Ovary (tissue), 10 donors: ENCODE data around the gene GRM5. TPM values are rescaled to one million over a fixed set of nuclear protein-coding genes. Genes with fewer than 3 reads are reported as not detected.
"Not testable (repeated sequence)": the region's sequence is repeated elsewhere in the genome, so short reads cannot be mapped to it uniquely, and the experiment has no call there.

Source experiments
- DNase-seq, 5 donors: peaks; one replicate each; pipeline ENCODE4 v3.0.0-alpha.2; 2019 to 2020
- H3K27ac ChIP-seq, 2 donors: fragments of 200-600 bp; one replicate each; pipeline versions ENCODE4 v1.5.1 to v1.8.0; 2019 to 2022
- H3K27me3 ChIP-seq: fragments of 200-600 bp; one replicate; pipeline ENCODE4 v1.8.0; 2022
- H3K36me3 ChIP-seq: fragments of 200-600 bp; sonication (generic); one replicate; pipeline ENCODE4 v1.5.1; 2019
- H3K4me1 ChIP-seq: one replicate; pipeline ENCODE4 v1.8.1; 2013; ENCODE audit warnings: mild to moderate bottlenecking, moderate library complexity; ENCODE audit not compliant: insufficient read depth
- H3K4me3 ChIP-seq: fragments of 200-600 bp; sonication (generic); one replicate; pipeline ENCODE4 v1.5.1; 2017
- H3K9me3 ChIP-seq, 2 donors: fragments of 200-600 bp in 1 of 2; sonication (generic) in 1 of 2; one replicate each; pipeline versions ENCODE4 v1.5.1 to v1.8.1; 2013 to 2019; ENCODE audit warnings: mild to moderate bottlenecking in 1 of 2, moderate library complexity in 1 of 2
- EP300 ChIP-seq: sonication (generic); formaldehyde crosslinking; IDR thresholded peaks from one replicate; pipeline ENCODE4 v1.6.1; 2017; ENCODE audit warnings: antibody characterized with exemption
- POLR2A ChIP-seq: fragments of 450-650 bp; IDR thresholded peaks from one replicate; pipeline ENCODE4 v1.6.1; 2017; ENCODE audit warnings: antibody characterized with exemption, mild to moderate bottlenecking, moderate library complexity
- WGBS, 3 donors: extraction: QIAGEN DNeasy Blood & Tissue Kit in 1 of 3; methylation state at CpG; one replicate each; pipeline versions ENCODE4 v1.1.5 to v1.1.7; 2013 to 2017; 5-methylcytosine and 5-hydroxymethylcytosine counted together
- intact Hi-C, 4 donors: fragments of 100-400 bp; cut with DNase I; formaldehyde crosslinking; loops; one replicate each; pipeline versions ENCODE4 v1.11.0 to v1.15.1; 2022 to 2023
- long read RNA-seq, 3 donors: library from polyadenylated mRNA in 2 of 3; unstranded in 2 of 3; transcript quantifications; one replicate each; pipeline ENCODE4 v2.0.0 and lab custom pipeline, GENCODE V29; 2021 to 2026
- polyA plus RNA-seq, 2 donors: library from polyadenylated mRNA; stranded (reverse); fragments of 200-250 nt in 1 of 2; fragments of 350-450 nt in 1 of 2; fragmentation: Illumina TruSeq in 1 of 2; extraction: RNeasy Lipid Tissue Mini Kit (QIAGEN cat#74804) in 1 of 2; gene quantifications; one replicate each; pipeline ENCODE4 v1.2.3, GENCODE V29; 2013 to 2014
- total RNA-seq, 7 donors: library from RNA; depleted of rRNA in 2 of 7; stranded (reverse); fragments of >200 nt in 2 of 7; fragmentation: NEBNext Ultra II Directional in 3 of 7; extraction: Animal tissue kit (Norgen Biotek cat#: 25700) in 3 of 7; gene quantifications; one replicate each; pipeline versions ENCODE4 v1.1.0 to v1.2.4, GENCODE V29; 2016 to 2023
- TF ChIP-seq, protein P1 (sequence below), 3 donors: fragments of 450-650 bp in 2 of 3; fragments of 200-600 bp in 1 of 3; IDR thresholded peaks; one replicate each; pipeline versions ENCODE4 v1.5.1 to v1.8.0; 2016 to 2022; ENCODE audit warnings: antibody characterized with exemption in 3 of 3, mild to moderate bottlenecking in 1 of 3
- donor health status: DM: no; HTN: no; CAD: no; lungs with moderate emphysema.
- donor health status: DM: no; HTN: no; CAD: no.
- donor health status: Bipolar disorder and iron deficiency.
- donor health status: DM: yes; HTN: yes; CAD: no.
- donor health status: DM: no; HTN: no; CAD: no.
- donor health status: DM: yes; HTN: yes; CAD: no.

Gene GRM5
- under 1 TPM in 1 of 7 donors, not detected in 6; under 0.01 TPM for total RNA-seq
- under 1 TPM in 1 of 2 donors, not detected in 1; 0.03 TPM for polyA plus RNA-seq
- long read RNA-seq, donor 1: 0 reads
- long read RNA-seq, donor 2: 0 reads
- long read RNA-seq, donor 3: 0 reads

DNA sequence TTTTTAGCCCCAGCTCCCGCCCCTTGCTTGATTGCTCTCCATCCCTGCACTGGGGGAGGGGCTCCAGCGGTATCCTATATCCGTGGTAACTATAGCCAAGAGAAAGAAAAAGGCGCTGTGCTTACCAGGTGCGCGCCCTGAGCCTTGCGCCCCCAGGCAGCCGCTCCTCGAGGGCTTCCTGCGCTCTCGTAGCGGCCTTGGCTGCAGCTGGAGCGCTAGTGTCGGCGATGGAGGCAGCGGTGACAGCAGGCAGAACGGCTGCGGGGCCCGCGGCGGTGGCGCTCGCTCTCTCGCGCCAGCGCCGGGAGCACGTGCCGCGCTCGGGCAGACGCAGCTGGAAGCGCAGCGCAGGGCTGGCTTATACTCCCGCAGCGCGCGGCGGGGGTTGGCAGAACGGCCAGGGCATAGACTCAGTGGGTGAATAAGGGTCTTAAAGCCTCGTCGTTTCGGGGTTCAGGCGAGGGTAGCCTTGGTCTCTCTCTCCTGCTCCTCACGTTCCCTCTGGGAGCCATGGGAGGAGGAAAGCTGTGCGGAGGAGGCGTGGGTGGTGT lies at the start of gene GRM5:
TSS of gene GRM5 (minus strand) at position 332 of the 551 bp plus-strand sequence. CDS start 18,110 bp downstream, outside the sequence.
- H3K36me3 ChIP-seq, H3K27me3 ChIP-seq, H3K9me3 ChIP-seq, H3K4me1 ChIP-seq, H3K27ac ChIP-seq, H3K4me3 ChIP-seq, DNase-seq, intact Hi-C loops: not testable (repeated sequence)
- 1 to 4% (median 2%) methylated on average over 38 to 47 of the region's 47 CpGs for WGBS, 3 donors

DNA sequence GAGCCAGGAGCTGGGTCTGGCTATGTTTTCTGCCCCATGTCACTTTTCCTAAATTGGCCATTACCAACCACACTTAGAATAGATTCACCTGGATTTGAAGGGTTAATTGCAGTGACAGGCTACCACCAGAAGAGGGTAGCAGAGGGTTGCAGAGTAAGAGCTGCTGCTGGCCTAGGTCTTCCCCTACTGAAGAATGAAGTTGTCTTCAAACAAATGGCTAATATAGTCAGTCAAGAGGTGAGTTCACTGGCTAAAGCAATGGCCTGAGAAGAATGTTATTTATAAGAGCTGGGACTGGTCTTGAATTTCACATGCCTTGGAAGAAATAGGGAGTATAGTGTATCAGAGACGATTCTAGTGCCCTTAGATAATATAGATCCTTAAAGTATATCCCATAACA lies 32.2 kb upstream of the GRM5 start:
- H3K27me3 ChIP-seq, H3K27ac ChIP-seq, H3K9me3 ChIP-seq, intact Hi-C loops, H3K4me3 ChIP-seq, H3K36me3 ChIP-seq, H3K4me1 ChIP-seq: not testable (repeated sequence)
- TF ChIP-seq, protein P1, sequence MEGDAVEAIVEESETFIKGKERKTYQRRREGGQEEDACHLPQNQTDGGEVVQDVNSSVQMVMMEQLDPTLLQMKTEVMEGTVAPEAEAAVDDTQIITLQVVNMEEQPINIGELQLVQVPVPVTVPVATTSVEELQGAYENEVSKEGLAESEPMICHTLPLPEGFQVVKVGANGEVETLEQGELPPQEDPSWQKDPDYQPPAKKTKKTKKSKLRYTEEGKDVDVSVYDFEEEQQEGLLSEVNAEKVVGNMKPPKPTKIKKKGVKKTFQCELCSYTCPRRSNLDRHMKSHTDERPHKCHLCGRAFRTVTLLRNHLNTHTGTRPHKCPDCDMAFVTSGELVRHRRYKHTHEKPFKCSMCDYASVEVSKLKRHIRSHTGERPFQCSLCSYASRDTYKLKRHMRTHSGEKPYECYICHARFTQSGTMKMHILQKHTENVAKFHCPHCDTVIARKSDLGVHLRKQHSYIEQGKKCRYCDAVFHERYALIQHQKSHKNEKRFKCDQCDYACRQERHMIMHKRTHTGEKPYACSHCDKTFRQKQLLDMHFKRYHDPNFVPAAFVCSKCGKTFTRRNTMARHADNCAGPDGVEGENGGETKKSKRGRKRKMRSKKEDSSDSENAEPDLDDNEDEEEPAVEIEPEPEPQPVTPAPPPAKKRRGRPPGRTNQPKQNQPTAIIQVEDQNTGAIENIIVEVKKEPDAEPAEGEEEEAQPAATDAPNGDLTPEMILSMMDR (IDR thresholded peaks at IDR 0.05): peak in 1 of 3 donors; percentile 23
- 88 to 95% (median 89%) methylated on average over 1 of the region's 1 CpG for WGBS, 3 donors
- DNase-seq: peak in 2 of 5 donors; percentile 4 to 12

DNA sequence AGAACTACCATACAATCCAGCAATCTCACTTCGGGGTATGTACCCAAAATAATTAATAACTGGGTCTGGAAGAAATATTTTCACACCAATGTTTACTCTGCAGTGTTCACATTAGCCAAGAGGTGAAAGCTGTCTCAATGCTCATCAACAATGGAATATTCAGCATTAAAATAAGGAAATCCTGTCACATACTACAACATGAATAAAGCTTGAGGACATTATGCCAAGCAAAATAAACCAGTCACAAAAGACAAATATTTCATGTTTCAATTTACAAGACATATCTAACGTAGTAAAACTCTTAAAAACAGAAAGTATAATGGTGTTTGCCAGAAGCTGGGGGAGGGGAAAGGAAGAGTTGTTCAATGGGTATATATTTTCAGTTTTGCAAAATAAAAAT lies 28.0 kb upstream of the GRM5 start:
- intact Hi-C loops, H3K4me1 ChIP-seq: not testable (repeated sequence)
- WGBS, 3 donors: 41 to 50% (median 44%) methylated on average over 2 of the region's 2 CpGs

DNA sequence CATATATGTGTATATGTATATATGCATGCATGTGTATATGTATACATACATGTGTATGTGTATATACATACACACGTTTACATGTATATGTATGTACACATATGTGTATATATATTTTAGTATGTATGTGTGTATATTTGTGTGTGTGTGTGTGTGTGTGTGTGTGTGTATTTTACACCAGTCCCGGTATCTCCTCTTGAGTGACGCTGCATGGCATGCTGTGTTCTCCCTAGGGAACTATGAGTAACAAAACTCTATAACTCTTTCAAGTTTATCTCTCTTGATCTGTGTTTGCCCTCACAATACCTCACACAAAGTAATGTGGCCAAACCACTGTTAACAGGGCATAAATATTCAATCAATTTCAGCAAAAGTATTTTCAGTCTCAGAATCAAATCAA lies 19.2 kb upstream of the GRM5 start:
- H3K4me1 ChIP-seq, H3K36me3 ChIP-seq, DNase-seq, intact Hi-C loops, H3K27me3 ChIP-seq, H3K27ac ChIP-seq, H3K4me3 ChIP-seq, H3K9me3 ChIP-seq: not testable (repeated sequence)
- 65 to 69% (median 67%) methylated on average over 3 of the region's 3 CpGs for WGBS, 3 donors

More for the DNA sequence above, 28.0 kb upstream of the GRM5 start:
- not testable (repeated sequence) for DNase-seq, H3K27me3 ChIP-seq, H3K9me3 ChIP-seq, H3K36me3 ChIP-seq, H3K4me3 ChIP-seq, H3K27ac ChIP-seq

DNA sequence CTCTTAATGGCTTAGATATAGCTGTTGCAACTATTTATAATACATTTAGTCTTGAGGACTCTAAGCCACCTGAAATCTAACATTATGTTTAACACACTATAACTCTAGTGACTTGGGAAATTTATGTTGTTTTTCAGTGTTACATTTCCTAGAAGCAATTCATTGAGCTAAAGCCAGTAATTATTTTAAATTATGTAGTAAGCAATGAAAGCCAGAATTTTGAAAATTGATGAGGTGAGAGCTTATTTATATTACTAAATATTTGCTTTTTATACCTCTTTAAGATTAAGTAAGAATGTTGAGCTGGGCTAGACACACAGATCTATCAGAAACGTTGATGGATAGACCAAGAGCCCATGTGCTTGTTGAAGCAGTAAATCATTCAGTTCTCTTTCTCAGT lies 5.1 kb upstream of the GRM5 start:
- DNase-seq, H3K4me3 ChIP-seq, H3K4me1 ChIP-seq, H3K27ac ChIP-seq, H3K36me3 ChIP-seq, H3K9me3 ChIP-seq, intact Hi-C loops, H3K27me3 ChIP-seq: not testable (repeated sequence)
- 51 to 60% (median 54%) methylated on average over 1 of the region's 1 CpG for WGBS, 3 donors

DNA sequence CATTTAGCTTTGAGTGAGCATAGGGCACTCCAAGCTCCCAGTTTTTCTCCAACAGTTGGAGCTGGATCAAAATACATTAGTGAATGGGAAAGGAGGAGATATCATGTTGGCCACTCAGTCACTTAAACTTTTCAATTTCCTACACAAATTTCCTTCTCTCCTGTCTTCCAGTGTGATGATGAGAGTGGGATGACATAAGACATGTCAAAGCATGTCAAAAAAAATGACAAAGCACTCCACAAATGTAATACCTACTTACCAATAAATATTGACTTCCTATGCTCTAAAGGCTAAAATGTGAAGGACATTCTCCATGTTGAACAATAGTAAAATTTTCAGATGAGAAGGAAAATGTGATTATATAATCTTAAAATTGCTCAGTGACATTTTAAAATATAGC lies 1.5 kb upstream of the GRM5 start:
- TF ChIP-seq, protein P1 (IDR thresholded peaks at IDR 0.05): no peak
- no peak for TF ChIP-seq EP300
- TF ChIP-seq POLR2A: no peak
- DNase-seq: no peak
- intact Hi-C loops: no loop called here
- no peaks in the 10 kb centered on the region for H3K4me1 ChIP-seq
- no peaks in the 10 kb centered on the region for H3K9me3 ChIP-seq
- no peaks in the 10 kb centered on the region for H3K27me3 ChIP-seq
- no peak overlapping the region for H3K4me3 ChIP-seq
- H3K36me3 ChIP-seq: no peaks in the 10 kb centered on the region
- H3K27ac ChIP-seq: no peak overlapping the region

DNA sequence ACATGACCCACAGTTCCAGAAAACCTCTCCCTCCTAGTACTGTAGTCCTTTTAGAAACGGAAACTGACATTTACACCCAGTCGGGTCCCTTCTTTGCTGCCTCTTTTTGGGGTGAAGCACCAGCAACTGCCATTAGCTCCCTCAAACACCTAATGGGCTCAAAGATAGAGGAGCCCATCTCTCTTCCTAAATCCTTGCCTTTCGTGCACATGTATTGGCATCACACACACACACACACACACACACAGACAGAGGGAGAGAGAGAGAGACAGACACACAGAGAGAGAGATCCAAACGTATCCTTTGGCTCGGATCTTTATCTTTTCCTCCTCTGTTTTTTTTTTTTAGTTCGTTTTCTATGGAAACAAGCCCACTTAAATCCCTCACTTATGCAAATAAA lies 716 bp downstream of the GRM5 start:
- Histone ChIP-seq H3K4me3 (no peak overlapping the region), H3K27ac (no peak overlapping the region), H3K9me3 (no peaks in the 10 kb centered on the region), H3K36me3 (no peaks in the 10 kb centered on the region), H3K4me1 (no peaks in the 10 kb centered on the region), H3K27me3 (no peaks in the 10 kb centered on the region)
- intact Hi-C loops: no loop called here
- 27 to 34% (median 30%) methylated on average over 6 of the region's 6 CpGs for WGBS, 3 donors
- DNase-seq: no peak
- TF ChIP-seq EP300 (no peak), POLR2A (no peak)
- TF ChIP-seq, protein P1 (IDR thresholded peaks at IDR 0.05): no peak

DNA sequence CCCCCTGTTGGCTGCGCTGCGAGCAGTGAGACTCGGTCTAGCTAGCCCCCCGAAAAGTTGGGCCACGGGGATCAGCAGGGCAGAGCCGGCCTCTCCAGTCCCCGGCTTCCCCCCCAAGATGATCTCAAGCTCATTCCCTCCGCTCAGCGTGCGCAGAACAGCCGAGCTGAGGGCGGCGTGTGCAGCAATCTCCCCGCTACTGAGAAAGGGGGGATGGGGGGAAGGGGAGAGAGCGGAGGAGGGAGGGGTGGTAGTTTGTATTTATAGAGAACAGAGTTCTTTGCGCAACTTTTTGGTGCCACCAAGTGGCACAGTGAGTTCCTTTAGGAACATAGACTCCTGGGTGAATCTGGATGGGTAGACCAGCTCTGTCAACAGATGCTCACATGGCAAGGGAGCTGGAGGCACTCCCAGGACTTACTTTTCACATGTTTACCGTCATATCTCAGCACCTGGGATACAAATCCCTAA lies 2.3 kb downstream of the GRM5 start:
- 6% methylated on average over 15 to 17 of the region's 17 CpGs for WGBS, 3 donors

DNA sequence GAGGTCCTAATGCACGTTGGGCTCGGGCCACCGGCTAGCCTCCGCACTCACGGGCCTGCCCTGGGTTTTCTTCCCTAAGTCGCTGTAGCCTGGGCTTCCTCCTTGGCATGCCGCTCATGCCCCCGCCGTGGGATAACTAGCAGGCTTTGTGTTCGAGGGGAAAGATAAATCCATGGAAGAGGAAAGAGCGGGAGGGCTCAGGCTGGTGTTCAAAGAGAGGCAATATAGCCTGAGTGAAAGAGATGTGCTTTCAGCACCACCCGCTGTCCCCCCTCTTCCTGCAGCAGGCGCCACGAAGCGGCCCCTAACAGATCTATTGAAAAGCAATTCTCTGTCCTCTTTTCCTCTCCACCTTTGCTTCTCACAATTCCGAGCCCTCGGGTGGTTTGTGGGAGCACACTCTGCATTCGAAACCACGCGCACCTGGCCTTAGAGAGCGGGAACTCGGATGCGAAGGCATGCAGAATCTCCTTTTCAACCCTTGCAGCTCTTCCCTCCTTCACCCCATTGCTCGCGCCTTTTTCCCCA lies 2.9 kb downstream of the GRM5 start:
- intact Hi-C loops, H3K27ac ChIP-seq: not testable (repeated sequence)
- 5 to 8% (median 6%) methylated on average over 23 to 25 of the region's 25 CpGs for WGBS, 3 donors

More for the DNA sequence above, 2.3 kb downstream of the GRM5 start:
- DNase-seq, H3K36me3 ChIP-seq, H3K27ac ChIP-seq, H3K9me3 ChIP-seq, H3K27me3 ChIP-seq, intact Hi-C loops, H3K4me3 ChIP-seq, H3K4me1 ChIP-seq: not testable (repeated sequence)

More for the DNA sequence above, 2.9 kb downstream of the GRM5 start:
- not testable (repeated sequence) for H3K9me3 ChIP-seq, DNase-seq, H3K4me1 ChIP-seq, H3K27me3 ChIP-seq, H3K36me3 ChIP-seq, H3K4me3 ChIP-seq
